OCI-LY3 (cell line): ENCODE measurements around the gene ROR1.
A peak's percentile ranks its signal among the peaks of the same experiment; 100 is the strongest.

Experiments
- H2AFZ ChIP-seq: fragments of 200-600, 300-600 bp; shearing (Covaris generic); 2 replicates; pipeline ENCODE4 v1.6.0; 2014; ENCODE audit warnings: antibody characterized with exemption, low read depth, low read length
- H3K27ac ChIP-seq: fragments of 200-600, 300-600 bp; sonication (generic); 2 replicates; pipeline ENCODE4 v1.5.1; 2014; ENCODE audit warnings: mild to moderate bottlenecking, low read length, moderate library complexity, mixed read lengths
- H3K27me3 ChIP-seq: fragments of 200-600, 300-600 bp; sonication (generic); 2 replicates; pipeline ENCODE4 v1.6.1; 2014; ENCODE audit warnings: low read depth, low read length, mixed read lengths
- H3K36me3 ChIP-seq: fragments of 200-600, 300-600 bp; sonication (generic); replicated peaks from 2 replicates; pipeline ENCODE3; 2014; ENCODE audit warnings: low read depth, low read length, mixed read lengths
- H3K4me1 ChIP-seq: fragments of 300-600, 200-600 bp; sonication (generic); 2 replicates; pipeline ENCODE4 v1.6.1; 2014; ENCODE audit warnings: low read length, mixed read lengths
- H3K4me2 ChIP-seq: fragments of 200-600, 300-600 bp; sonication (generic); 2 replicates; pipeline ENCODE4 v1.6.1; 2014; ENCODE audit warnings: low read length, mixed read lengths
- H3K4me3 ChIP-seq: fragments of 300-600, 200-600 bp; sonication (generic); 2 replicates; pipeline ENCODE4 v1.5.1; 2014; ENCODE audit warnings: antibody characterized with exemption, mild to moderate bottlenecking, low read length, moderate library complexity
- H3K79me2 ChIP-seq: fragments of 300-600, 200-600 bp; shearing (Covaris generic); 2 replicates; pipeline ENCODE4 v1.6.1; 2014; ENCODE audit warnings: mild to moderate bottlenecking, low read length, mixed read lengths
- H3K9ac ChIP-seq: fragments of 300-600, 200-600 bp; shearing (Covaris generic); 2 replicates; pipeline ENCODE4 v1.6.0; 2014; ENCODE audit warnings: mild to moderate bottlenecking, low read length, moderate library complexity
- H3K9me3 ChIP-seq: fragments of 200-600, 300-600 bp; shearing (Covaris generic); 2 replicates; pipeline ENCODE4 v1.6.1; 2014; ENCODE audit warnings: low read length, mixed read lengths; ENCODE audit not compliant: insufficient read depth
- H4K20me1 ChIP-seq: fragments of 200-600, 300-600 bp; sonication (generic); 2 replicates; pipeline ENCODE4 v1.6.1; 2016; ENCODE audit warnings: low read length, mixed read lengths; ENCODE audit not compliant: insufficient read depth
- EZH2phosphoT487 ChIP-seq: fragments of 200-600 bp; shearing (Covaris generic); IDR thresholded peaks from 2 replicates; pipeline ENCODE4 v1.6.1; 2018; ENCODE audit warnings: antibody characterized with exemption, mixed run types, low read depth
- TF ChIP-seq, protein P1 (sequence below): fragments of 200-600, 300-600 bp; sonication (generic); IDR thresholded peaks from 2 replicates; pipeline ENCODE4 v1.5.1; 2014; ENCODE audit warnings: antibody characterized with exemption, low read length, low read depth

The ROR1 gene

DNA sequence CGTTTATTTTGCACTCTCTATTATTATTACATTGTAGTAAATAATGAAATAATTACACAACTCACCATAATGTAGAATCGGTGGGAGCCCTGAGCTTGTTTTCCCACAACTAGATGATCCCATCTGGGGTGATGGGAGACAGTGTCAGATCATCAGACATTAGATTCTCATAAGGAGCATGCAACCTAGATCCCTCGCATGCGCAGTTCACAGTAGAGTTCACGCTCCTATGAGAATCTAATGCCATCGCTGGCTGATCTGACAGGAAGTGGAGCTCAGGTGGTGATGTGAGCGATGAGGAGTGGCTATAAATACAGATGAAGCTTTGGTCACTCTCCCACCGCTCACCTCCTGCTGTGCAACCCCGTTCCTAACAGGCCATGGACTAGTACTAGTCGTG lies 112.1 kb downstream of the ROR1 start:
- Histone ChIP-seq H3K4me1 (peaks cover 36% of the 10 kb centered on the region), H3K9me3 (no peaks in the 10 kb centered on the region), H3K4me3 (no peak overlapping the region), H3K4me2 (no peak overlapping the region), H3K9ac (no peak overlapping the region), H3K79me2 (no peaks in the 10 kb centered on the region), H4K20me1 (no peaks in the 10 kb centered on the region), H3K27ac (no peak overlapping the region), H3K36me3 (peaks cover 7% of the 10 kb centered on the region), H3K27me3 (no peaks in the 10 kb centered on the region), H2AFZ (no peak overlapping the region)
- no peak for TF ChIP-seq EZH2phosphoT487
- TF ChIP-seq, protein P1, sequence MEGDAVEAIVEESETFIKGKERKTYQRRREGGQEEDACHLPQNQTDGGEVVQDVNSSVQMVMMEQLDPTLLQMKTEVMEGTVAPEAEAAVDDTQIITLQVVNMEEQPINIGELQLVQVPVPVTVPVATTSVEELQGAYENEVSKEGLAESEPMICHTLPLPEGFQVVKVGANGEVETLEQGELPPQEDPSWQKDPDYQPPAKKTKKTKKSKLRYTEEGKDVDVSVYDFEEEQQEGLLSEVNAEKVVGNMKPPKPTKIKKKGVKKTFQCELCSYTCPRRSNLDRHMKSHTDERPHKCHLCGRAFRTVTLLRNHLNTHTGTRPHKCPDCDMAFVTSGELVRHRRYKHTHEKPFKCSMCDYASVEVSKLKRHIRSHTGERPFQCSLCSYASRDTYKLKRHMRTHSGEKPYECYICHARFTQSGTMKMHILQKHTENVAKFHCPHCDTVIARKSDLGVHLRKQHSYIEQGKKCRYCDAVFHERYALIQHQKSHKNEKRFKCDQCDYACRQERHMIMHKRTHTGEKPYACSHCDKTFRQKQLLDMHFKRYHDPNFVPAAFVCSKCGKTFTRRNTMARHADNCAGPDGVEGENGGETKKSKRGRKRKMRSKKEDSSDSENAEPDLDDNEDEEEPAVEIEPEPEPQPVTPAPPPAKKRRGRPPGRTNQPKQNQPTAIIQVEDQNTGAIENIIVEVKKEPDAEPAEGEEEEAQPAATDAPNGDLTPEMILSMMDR: no peak

DNA sequence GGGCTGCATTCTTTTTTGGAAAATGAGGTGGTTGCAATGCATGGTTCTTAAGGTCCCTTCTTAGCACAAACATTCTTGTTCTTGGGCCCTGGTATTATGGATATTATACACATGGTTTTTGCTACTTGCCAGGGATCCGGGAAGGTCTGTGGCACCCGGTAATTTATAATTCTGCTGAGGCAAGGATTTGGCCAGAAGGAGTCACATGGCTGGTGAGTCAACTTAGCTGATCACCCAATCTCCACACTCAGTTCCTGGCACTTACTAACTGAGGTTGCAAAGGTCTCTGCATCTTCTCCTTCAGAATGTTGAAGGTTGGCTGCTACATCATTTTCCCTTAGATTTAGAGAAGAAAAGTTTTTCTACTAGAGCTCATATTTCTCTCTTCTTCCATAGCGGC lies 112.5 kb downstream of the ROR1 start:
- Histone ChIP-seq H2AFZ (no peak overlapping the region), H3K27me3 (no peaks in the 10 kb centered on the region), H3K4me3 (no peak overlapping the region), H4K20me1 (no peaks in the 10 kb centered on the region), H3K9me3 (no peaks in the 10 kb centered on the region), H3K27ac (no peak overlapping the region), H3K79me2 (no peaks in the 10 kb centered on the region), H3K36me3 (peaks cover 7% of the 10 kb centered on the region), H3K9ac (no peak overlapping the region), H3K4me1 (peaks cover 41% of the 10 kb centered on the region), H3K4me2 (no peak overlapping the region)
- TF ChIP-seq EZH2phosphoT487: no peak
- TF ChIP-seq, protein P1: no peak

DNA sequence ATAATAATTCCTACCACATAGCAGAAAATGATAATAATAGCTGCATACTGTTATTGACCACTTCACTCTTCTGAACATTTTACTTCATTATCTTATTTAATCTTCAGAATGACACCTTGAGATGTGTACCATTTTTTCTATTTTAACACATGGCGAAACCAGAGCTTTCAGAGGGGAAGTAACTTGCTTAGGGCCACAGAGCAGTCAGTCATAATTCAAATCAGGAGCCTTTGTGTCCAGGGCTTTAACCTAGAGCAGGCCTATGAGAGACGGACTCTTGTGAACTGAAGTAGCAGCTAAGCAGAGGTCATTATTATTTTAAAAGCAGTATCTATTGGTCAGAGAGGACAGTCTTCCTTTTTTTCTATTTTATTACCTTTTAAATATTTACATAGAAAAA lies 114.0 kb downstream of the ROR1 start:
- H3K4me1 ChIP-seq: peaks cover 56% of the 10 kb centered on the region
- H3K9ac ChIP-seq: no peak overlapping the region
- H3K79me2 ChIP-seq: no peaks in the 10 kb centered on the region
- H3K4me2 ChIP-seq: peak overlapping the region; percentile 24; the same call in 1 of the 2 replicates
- H3K27ac ChIP-seq: no peak overlapping the region
- no peaks in the 10 kb centered on the region for H3K9me3 ChIP-seq
- no peak overlapping the region for H3K4me3 ChIP-seq
- no peaks in the 10 kb centered on the region for H4K20me1 ChIP-seq
- no peak overlapping the region for H2AFZ ChIP-seq
- no peaks in the 10 kb centered on the region for H3K27me3 ChIP-seq
- H3K36me3 ChIP-seq: peaks cover 7% of the 10 kb centered on the region
- TF ChIP-seq EZH2phosphoT487: no peak
- TF ChIP-seq, protein P1: no peak

DNA sequence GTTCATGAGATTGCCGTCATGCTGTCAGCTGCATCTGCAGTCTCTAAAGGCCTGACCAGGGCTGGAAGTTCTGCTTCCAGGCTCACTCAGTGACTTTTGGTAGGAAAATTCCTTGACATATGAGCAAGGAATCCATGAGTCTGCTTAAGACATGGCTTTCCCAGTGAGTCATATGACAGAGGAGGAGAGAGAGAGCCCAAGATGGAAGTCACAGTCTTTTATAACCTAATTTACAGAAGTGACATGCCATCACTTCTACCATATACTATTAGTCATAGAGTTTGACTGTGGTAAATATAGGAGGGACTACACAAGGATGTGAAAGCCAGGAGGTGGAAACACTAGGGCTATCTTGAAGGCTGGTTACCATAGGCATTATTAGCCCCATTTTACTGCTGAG lies 115.2 kb downstream of the ROR1 start:
- H3K4me2 ChIP-seq: no peak overlapping the region
- no peaks in the 10 kb centered on the region for H3K9me3 ChIP-seq

More for the DNA sequence above, 115.2 kb downstream of the ROR1 start:
- no peak overlapping the region for H3K4me3 ChIP-seq
- no peaks in the 10 kb centered on the region for H4K20me1 ChIP-seq
- no peaks in the 10 kb centered on the region for H3K79me2 ChIP-seq
- H3K27me3 ChIP-seq: no peaks in the 10 kb centered on the region
- H3K36me3 ChIP-seq: peaks cover 7% of the 10 kb centered on the region
- H3K9ac ChIP-seq: no peak overlapping the region
- H3K4me1 ChIP-seq: peaks cover 64% of the 10 kb centered on the region
- H2AFZ ChIP-seq: no peak overlapping the region
- H3K27ac ChIP-seq: no peak overlapping the region
- TF ChIP-seq, protein P1: no peak
- no peak for TF ChIP-seq EZH2phosphoT487
